HG03108 (cell line): ENCODE results near the gene RGP1.

Experiments
- ATAC-seq: cut with Tn5 transposase; IDR thresholded peaks from one replicate; pipeline ENCODE4 v1.9.1; 2021; ENCODE audit warnings: moderate library complexity; ENCODE audit not compliant: unreplicated experiment

The RGP1 gene

GRCh38 chr9:35800530-35800929 is 51.4 kb downstream of the RGP1 start:
- ATAC-seq: no peak

GRCh38 chr9:35801328-35802128 is 52.4 kb downstream of the RGP1 start:
- ATAC-seq: no peak

- ATAC-seq: no peak
These were observed 57.0 kb downstream of the RGP1 start for GRCh38 chr9:35806101-35806500.
